ENCODE results near the gene LGALS3. TPM values are rescaled to one million over a fixed set of nuclear protein-coding genes. Genes with fewer than 3 reads are reported as not detected.

The LGALS3 gene
- total and polyA plus RNA-seq, 12 donors: 11.6 to 248 (median 120) TPM

- DNase-seq: peak; percentile 88 to 97 (median 95)
- H3K27me3 ChIP-seq: no peaks in the 10 kb centered on the region
- 8 to 14% (median 12%) methylated on average over 19 of the region's 19 CpGs for WGBS, 4 donors
- TF ChIP-seq POLR2A (IDR thresholded peaks at IDR 0.05): peak in 1 of 2 donors; percentile 65
- no peak for TF ChIP-seq CTCF (IDR thresholded peaks at IDR 0.05)
- H3K27ac ChIP-seq: peak overlapping the region; percentile 89 to 99 (median 96)
- no peak overlapping the region for H3K4me3 ChIP-seq
- peaks cover 26 to 48% of the 10 kb centered on the region in 2 donors for H3K4me1 ChIP-seq (replicated peaks in 1 of 2)
- intact Hi-C loops (cut with DNase I): no loop called here
- no peaks in the 10 kb centered on the region for H3K9me3 ChIP-seq (replicated peaks in 1 of 3)
- no peaks in the 10 kb centered on the region for H3K36me3 ChIP-seq (replicated peaks in 1 of 2)
Observed at GRCh38 chr14:55107766-55108554, 21.1 kb upstream of the LGALS3 start.

GRCh38 chr14:55109836-55110235, 19.2 kb upstream of the LGALS3 start:
- Histone ChIP-seq H3K36me3 (replicated peaks in 1 of 2) (no peaks in the 10 kb centered on the region), H3K9me3 (replicated peaks in 1 of 3) (no peaks in the 10 kb centered on the region), H3K4me3 (no peak overlapping the region), H3K4me1 (replicated peaks in 1 of 2) (peaks cover 16 to 33% of the 10 kb centered on the region in 2 donors), H3K27me3 (no peaks in the 10 kb centered on the region), H3K27ac (no peak overlapping the region)
- intact Hi-C loops (cut with DNase I): no loop called here
- no peak for DNase-seq
- TF ChIP-seq POLR2A (IDR thresholded peaks at IDR 0.05) (no peak), CTCF (IDR thresholded peaks at IDR 0.05) (no peak)
- WGBS, 4 donors: 100% methylated on average over 1 of the region's 1 CpG

GRCh38 chr14:55111122-55111708, 17.8 kb upstream of the LGALS3 start:
- Histone ChIP-seq H3K36me3 (replicated peaks in 1 of 2) (no peaks in the 10 kb centered on the region), H3K4me1 (replicated peaks in 1 of 2) (peaks cover 16 to 33% of the 10 kb centered on the region in 2 donors), H3K27ac (no peak overlapping the region), H3K9me3 (replicated peaks in 1 of 3) (no peaks in the 10 kb centered on the region), H3K27me3 (no peaks in the 10 kb centered on the region), H3K4me3 (no peak overlapping the region)
- 96 to 99% (median 98%) methylated on average over 7 to 10 of the region's 10 CpGs for WGBS, 4 donors
- no peak for TF ChIP-seq CTCF (IDR thresholded peaks at IDR 0.05)
- no peak for TF ChIP-seq POLR2A (IDR thresholded peaks at IDR 0.05)
- intact Hi-C loops (cut with DNase I): no loop called here
- DNase-seq: no peak

GRCh38 chr14:55114720-55115119, 14.3 kb upstream of the LGALS3 start:
- 73 to 88% (median 79%) methylated on average over 2 of the region's 2 CpGs for WGBS, 4 donors
- Histone ChIP-seq H3K27ac (no peak overlapping the region), H3K27me3 (no peaks in the 10 kb centered on the region), H3K4me1 (replicated peaks in 1 of 2) (peaks cover 0 to 21% of the 10 kb centered on the region in 2 donors), H3K9me3 (replicated peaks in 1 of 3) (no peaks in the 10 kb centered on the region), H3K4me3 (no peak overlapping the region), H3K36me3 (replicated peaks in 1 of 2) (no peaks in the 10 kb centered on the region)
- intact Hi-C loops (cut with DNase I): no loop called here
- no peak for TF ChIP-seq CTCF (IDR thresholded peaks at IDR 0.05)
- TF ChIP-seq POLR2A (IDR thresholded peaks at IDR 0.05): no peak
- no peak for DNase-seq
